Measurements from ENCODE around the gene DBP. TPM values are rescaled to one million over a fixed set of nuclear protein-coding genes. Genes with fewer than 3 reads are reported as not detected.

The DBP gene
- total and polyA plus RNA-seq, 2 experiments from 2014 or later: 5.7 to 6.3 TPM

- no peak for TF ChIP-seq ZNF462 (CRISPR knock-in tag; IDR thresholded peaks at IDR 0.05)
- TF ChIP-seq STAT1 (IDR thresholded peaks at IDR 0.05; ENCODE audit: unreplicated experiment): no peak
- no peak for TF ChIP-seq EZH2phosphoT487 (IDR thresholded peaks at IDR 0.05; ENCODE audit: unreplicated experiment)
These were observed 21.1 kb downstream of the DBP start (continued) for GRCh38 chr19:48616041-48616436.

- Mint-ChIP-seq H3K36me3 (ENCODE audit: low read depth) (peaks cover 53% of the 10 kb centered on the region), H3K4me1 (peaks cover 50% of the 10 kb centered on the region), H3K9me3 (no peaks in the 10 kb centered on the region; the same call in 1 of the 3 replicates), H3K27me3 (ENCODE audit: insufficient read depth, low read depth, poor library complexity) (peaks cover 43% of the 10 kb centered on the region), H3K27ac (peak overlapping the region; percentile 98), H3K4me3 (peak overlapping the region; percentile 61)
- Histone ChIP-seq H2AFZ (no peak overlapping the region), H3K79me2 (replicated peaks; ENCODE audit: insufficient read depth) (peaks cover 40% of the 10 kb centered on the region), H3K27me3 (ENCODE audit: insufficient read depth) (no peaks in the 10 kb centered on the region), H3K27ac (ENCODE audit: low read depth) (peak overlapping the region; percentile 99), H4K20me1 (replicated peaks; ENCODE audit: insufficient read depth) (peaks cover 21% of the 10 kb centered on the region), H3K4me2 (peak overlapping the region; percentile 99), H3F3A (replicated peaks; ENCODE audit: low read depth) (peaks cover 52% of the 10 kb centered on the region), H3K36me3 (ENCODE audit: insufficient read depth) (peaks cover 32% of the 10 kb centered on the region), H3K9me2 (ENCODE audit: insufficient read depth) (no peaks in the 10 kb centered on the region), H3K4me1 (ENCODE audit: insufficient read depth) (peaks cover 39% of the 10 kb centered on the region), H3K4me3 (peak overlapping the region; percentile 49)
- TF ChIP-seq CTCF (conservative IDR thresholded peaks at IDR 0.05; ENCODE audit: low read depth in 2 of 2) (no peak), CREB1 (CRISPR knock-in tag; IDR thresholded peaks at IDR 0.05; ENCODE audit: low read depth) (peak; percentile 57; the same call in 1 of the 2 replicates)
- DNase-seq (ENCODE audit: low spot score): no peak
- no peak; the same call in 2 of the 3 replicates for ATAC-seq
These were observed 21.7 kb downstream of the DBP start for GRCh38 chr19:48615231-48616040.

All from GM23338 (cell line).